Kidney epithelial cell (primary cell): ENCODE results near the gene AUH. TPM values are rescaled to one million over a fixed set of nuclear protein-coding genes. Genes with fewer than 3 reads are reported as not detected.

Experiments
- DNase-seq: peaks from one replicate; pipeline ENCODE4 v3.0.0-alpha.2; 2010; ENCODE audit warnings: low read depth
- H3K27me3 ChIP-seq: 2 replicates; pipeline ENCODE4 v1.6.0; 2011; ENCODE audit warnings: low read length; ENCODE audit not compliant: control insufficient read depth, insufficient read depth
- H3K36me3 ChIP-seq: 2 replicates; pipeline ENCODE4 v1.5.1; 2011; ENCODE audit warnings: low read length; ENCODE audit not compliant: control insufficient read depth, insufficient read depth
- H3K4me3 ChIP-seq: 2 replicates; pipeline ENCODE4 v1.5.1; 2011; ENCODE audit warnings: low read depth, mild to moderate bottlenecking, control low read depth, low read length
- total RNA-seq: library from RNA; depleted of rRNA; stranded (reverse); fragments of >200 nt; gene quantifications from 2 replicates; pipeline ENCODE4 v1.2.3, GENCODE V29; 2015
- TF ChIP-seq, protein P1 (sequence below): IDR thresholded peaks from 2 replicates; pipeline ENCODE4 v1.5.1; 2011; ENCODE audit warnings: mild to moderate bottlenecking, moderate library complexity, low read length, control low read depth, inconsistent platforms; ENCODE audit not compliant: insufficient read depth, poor library complexity, severe bottlenecking

The AUH gene
- total RNA-seq, 1 donor from 2014 or later = 11.3 TPM

DNA sequence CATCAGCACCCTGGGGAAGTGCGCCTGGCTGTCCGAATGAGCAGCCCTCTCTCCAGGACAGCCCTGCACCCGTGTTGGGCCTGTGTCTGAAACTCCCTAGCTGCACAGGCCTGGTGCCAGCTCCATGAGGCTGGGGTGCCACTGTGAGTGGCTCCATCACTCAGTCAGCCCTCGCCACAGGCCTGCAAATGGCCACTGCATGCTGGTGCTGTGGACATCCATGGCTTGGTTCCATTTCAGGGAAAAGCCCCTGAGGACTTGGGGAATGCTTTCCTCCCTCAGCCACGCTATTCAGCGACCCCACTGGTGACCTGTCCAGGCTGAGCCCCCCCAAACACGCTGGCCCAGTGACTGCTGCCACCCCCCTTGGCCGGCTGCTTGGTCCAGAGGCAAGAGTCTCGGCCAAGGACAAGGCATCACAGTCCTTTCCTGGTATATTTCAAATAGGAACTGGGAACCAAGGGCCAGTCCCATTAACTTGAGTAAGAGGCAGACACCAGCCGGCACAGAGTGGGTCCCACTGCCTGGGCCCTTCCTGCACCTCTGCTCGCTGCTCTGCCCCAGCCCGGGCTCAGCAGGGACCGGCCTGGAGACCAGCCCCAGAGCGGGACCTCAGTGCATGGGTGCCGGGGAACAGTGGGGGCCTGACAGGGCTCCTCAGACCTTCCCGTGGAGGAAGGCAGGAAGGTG, 181.3 kb downstream of the AUH start:
- no peaks in the 10 kb centered on the region for H3K27me3 ChIP-seq
- DNase-seq = no peak
- TF ChIP-seq, protein P1, sequence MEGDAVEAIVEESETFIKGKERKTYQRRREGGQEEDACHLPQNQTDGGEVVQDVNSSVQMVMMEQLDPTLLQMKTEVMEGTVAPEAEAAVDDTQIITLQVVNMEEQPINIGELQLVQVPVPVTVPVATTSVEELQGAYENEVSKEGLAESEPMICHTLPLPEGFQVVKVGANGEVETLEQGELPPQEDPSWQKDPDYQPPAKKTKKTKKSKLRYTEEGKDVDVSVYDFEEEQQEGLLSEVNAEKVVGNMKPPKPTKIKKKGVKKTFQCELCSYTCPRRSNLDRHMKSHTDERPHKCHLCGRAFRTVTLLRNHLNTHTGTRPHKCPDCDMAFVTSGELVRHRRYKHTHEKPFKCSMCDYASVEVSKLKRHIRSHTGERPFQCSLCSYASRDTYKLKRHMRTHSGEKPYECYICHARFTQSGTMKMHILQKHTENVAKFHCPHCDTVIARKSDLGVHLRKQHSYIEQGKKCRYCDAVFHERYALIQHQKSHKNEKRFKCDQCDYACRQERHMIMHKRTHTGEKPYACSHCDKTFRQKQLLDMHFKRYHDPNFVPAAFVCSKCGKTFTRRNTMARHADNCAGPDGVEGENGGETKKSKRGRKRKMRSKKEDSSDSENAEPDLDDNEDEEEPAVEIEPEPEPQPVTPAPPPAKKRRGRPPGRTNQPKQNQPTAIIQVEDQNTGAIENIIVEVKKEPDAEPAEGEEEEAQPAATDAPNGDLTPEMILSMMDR = no peak
- H3K4me3 ChIP-seq = no peak overlapping the region
- H3K36me3 ChIP-seq = no peaks in the 10 kb centered on the region

DNA sequence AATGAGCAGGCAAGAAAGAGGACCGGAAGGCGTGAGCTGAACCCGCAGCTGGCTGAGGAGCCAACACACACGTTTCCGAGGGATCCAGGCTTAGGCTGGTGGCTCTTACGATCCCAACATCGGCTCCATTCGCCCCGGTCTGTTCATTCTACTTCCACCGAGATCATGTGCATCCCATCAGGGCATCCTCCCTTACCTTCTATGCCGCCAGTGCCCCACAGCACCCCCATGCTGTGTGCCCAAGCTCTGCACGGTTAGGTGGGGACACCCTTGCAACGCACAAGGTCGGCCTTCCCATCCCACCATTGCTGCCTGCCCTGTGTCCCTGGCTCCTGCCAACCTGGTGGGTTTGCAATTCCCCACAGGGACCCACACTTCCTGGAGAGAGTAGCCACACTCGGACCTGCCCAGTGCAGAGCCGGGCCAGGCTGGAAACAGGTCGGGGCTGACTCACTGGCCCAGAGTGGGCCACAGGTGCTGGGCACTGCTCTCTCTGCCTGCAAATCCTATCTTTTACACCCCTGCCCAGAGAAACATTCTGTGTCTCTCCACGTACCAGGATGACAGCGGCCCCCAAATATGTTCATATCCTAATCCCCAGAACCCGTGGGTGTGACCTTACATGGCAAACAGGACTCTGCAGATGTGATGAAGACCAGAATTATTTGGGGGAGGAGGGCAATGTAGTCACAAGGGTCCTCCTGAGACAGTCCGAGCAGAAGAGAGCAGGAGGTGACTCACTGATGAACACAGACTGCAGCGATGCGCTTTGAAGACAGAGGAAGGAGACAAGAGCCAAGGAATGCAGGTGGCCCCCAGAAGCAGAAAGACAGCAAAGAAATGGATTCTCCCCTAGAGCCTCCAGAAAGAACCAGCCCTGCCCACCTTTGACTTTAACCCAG, 182.2 kb downstream of the AUH start:
- Histone ChIP-seq H3K27me3 (no peaks in the 10 kb centered on the region), H3K36me3 (no peaks in the 10 kb centered on the region), H3K4me3 (no peak overlapping the region)
- TF ChIP-seq, protein P1 = no peak
- DNase-seq = no peak

DNA sequence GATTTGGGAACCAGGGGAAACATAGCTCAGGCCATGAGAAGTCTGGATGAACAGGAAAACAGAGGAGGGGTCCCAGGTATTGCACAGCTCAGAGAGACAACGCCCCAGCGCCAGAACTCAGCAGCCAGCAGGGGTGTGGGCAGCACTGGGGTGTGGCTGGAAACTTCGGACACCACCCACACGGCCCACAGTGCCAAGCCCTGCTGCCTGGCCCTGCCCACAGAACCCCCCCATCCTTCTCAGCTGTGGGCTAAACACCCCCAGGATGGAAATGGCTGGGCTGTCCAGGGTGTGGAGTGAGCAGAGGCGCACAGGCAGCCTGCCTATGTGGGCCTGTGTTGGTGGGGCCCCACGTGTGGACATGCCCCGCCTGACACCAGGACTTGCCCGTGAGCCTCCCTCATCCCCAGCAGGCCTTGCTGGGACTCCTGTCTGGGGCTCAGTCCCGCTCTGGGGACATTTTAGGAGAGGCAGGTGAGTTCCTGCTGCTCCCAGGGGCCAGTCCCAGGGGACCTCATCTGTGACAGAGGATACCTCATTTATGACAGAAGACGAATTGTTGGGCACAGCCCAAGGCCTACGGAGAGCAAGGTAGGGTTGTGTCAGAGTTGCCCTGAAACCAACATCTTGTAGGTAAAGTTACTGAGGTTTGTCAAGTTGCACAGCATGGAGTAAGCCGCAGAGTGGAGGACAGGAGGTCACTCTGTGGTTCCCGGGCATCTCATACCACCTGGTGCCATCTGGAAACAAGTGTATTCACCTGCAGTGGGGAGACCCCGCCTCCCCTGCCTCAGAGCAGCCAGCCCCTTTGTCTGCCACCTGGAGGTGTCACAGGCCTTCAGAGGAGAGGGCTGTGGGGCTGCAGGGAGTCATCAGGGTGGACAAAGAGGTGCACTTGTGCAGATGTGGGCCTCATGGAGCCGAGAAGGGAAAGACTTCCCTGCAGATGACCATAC, 183.2 kb downstream of the AUH start:
- Histone ChIP-seq H3K4me3 (no peak overlapping the region), H3K36me3 (no peaks in the 10 kb centered on the region), H3K27me3 (no peaks in the 10 kb centered on the region)
- no peak for DNase-seq
- TF ChIP-seq, protein P1 = no peak

DNA sequence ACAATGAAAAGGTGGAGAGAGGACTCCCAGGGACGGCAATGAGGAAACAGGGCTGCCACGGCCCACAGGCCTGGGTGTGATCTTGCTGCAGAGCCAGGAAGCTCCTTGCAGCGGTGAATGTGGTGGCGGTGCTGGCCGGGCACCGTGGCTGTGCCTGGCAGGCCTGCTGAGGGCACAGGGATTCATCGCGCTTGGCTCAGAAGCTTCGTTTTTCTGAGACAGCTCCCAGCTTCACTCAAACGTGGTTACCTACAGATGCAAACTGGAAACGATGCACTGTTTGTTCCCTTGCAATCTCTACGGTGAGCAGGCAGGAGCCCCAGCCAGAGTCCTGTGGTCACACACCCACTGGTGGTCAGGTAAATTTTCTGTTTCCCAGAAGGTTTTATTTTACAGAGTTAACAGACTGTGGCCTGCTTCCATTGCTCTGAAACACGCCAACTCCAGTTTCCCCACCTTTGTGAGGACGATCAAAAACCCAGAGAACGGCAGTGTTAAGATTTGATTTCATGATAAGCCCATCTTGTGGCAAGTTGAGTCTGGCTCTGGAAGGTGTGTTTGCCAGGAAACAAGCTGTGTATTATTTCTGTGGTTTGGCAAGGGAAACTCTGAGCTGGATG, 183.9 kb downstream of the AUH start:
- no peaks in the 10 kb centered on the region for H3K27me3 ChIP-seq
- no peak overlapping the region for H3K4me3 ChIP-seq
- H3K36me3 ChIP-seq = no peaks in the 10 kb centered on the region
- TF ChIP-seq, protein P1 = no peak
- no peak for DNase-seq

DNA sequence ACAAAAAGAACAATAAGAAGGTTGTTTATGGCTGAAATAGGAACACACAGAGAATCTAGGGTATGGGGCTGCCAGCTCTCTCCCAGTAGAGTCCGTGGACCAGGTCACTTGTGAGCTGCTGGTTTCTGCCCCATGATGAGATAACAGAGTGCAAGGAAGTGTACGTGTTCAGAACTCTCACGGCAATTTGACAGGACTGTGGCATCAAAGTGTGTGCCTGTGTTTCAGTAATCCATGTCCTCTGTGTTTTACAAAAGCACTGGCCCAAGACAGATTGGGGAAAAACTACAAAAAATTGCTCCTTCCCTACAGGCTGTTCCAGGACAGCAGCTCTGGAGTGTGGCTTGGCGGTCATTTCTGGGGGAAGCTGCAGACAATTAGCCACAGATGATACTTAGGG, 184.6 kb downstream of the AUH start:
- Histone ChIP-seq H3K27me3 (no peaks in the 10 kb centered on the region), H3K4me3 (no peak overlapping the region), H3K36me3 (no peaks in the 10 kb centered on the region)
- no peak for DNase-seq
- TF ChIP-seq, protein P1 = no peak
